ENCODE results near the gene PLBD2. TPM values are rescaled to one million over a fixed set of nuclear protein-coding genes. Genes with fewer than 3 reads are reported as not detected.

PLBD2 gene
- total RNA-seq, 1 donor from 2014 or later, result 54.3 TPM

GRCh38 chr12:113414519-113415038 is 56.2 kb downstream of the PLBD2 start:
- Histone ChIP-seq H3K4me3 (ENCODE audit: low read depth, low read length) (no peak overlapping the region), H3K27me3 (ENCODE audit: control insufficient read depth, insufficient read depth, low read length) (peaks cover 4% of the 10 kb centered on the region), H3K36me3 (ENCODE audit: control insufficient read depth, insufficient read depth, low read length) (no peaks in the 10 kb centered on the region)
- DNase-seq (ENCODE audit: low read depth), result no peak
- no peak for TF ChIP-seq CTCF (IDR thresholded peaks at IDR 0.05; ENCODE audit: insufficient read depth, low read length, poor library complexity, severe bottlenecking)

DNA sequence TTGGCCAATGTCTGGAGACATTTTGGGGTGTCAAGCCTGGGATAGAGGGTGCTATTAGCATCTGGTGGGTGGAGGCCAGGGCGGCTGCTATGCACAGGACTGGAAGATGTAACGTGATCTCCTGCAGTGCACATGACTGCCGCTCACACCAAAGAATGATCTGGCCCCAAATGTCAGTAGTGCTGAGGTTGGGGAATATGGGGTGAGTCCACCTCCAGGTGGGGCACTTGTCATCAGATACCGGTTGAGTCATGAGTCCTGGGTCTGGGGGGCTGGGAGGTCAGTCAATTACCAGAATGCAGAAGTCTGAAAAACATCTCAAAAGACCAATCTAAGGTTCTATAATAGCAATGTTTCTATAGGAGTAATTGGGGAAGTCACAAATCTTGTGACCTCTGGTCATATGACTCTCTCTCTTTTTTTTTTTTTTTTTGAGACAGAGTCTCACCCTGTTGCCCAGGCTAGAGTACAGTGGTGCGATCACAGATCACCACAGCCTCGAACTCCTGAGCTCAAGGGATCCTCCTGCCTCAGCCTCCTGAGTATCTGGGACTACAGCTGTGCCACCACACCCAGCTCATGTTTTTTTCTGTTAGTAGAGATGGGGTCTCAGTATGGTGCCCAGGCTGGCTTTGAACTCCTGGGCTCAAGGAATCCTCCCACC is 57.8 kb downstream of the PLBD2 start:
- DNase-seq (ENCODE audit: low read depth), result no peak
- Histone ChIP-seq H3K27me3 (ENCODE audit: control insufficient read depth, insufficient read depth, low read length) (no peaks in the 10 kb centered on the region), H3K4me3 (ENCODE audit: low read depth, low read length) (no peak overlapping the region), H3K36me3 (ENCODE audit: control insufficient read depth, insufficient read depth, low read length) (no peaks in the 10 kb centered on the region)
- no peak for TF ChIP-seq CTCF (IDR thresholded peaks at IDR 0.05; ENCODE audit: insufficient read depth, low read length, poor library complexity, severe bottlenecking)

- H3K36me3 ChIP-seq (ENCODE audit: control insufficient read depth, insufficient read depth, low read length), result no peaks in the 10 kb centered on the region
- no peak overlapping the region for H3K4me3 ChIP-seq (ENCODE audit: low read depth, low read length)
- no peak for TF ChIP-seq CTCF (IDR thresholded peaks at IDR 0.05; ENCODE audit: insufficient read depth, low read length, poor library complexity, severe bottlenecking)
- no peaks in the 10 kb centered on the region for H3K27me3 ChIP-seq (ENCODE audit: control insufficient read depth, insufficient read depth, low read length)
- DNase-seq (ENCODE audit: low read depth), result no peak
These were observed 60.0 kb downstream of the PLBD2 start for GRCh38 chr12:113418213-113418879.

GRCh38 chr12:113420996-113421595 is 62.7 kb downstream of the PLBD2 start:
- TF ChIP-seq CTCF (IDR thresholded peaks at IDR 0.05; ENCODE audit: insufficient read depth, low read length, poor library complexity, severe bottlenecking), result no peak
- Histone ChIP-seq H3K36me3 (ENCODE audit: control insufficient read depth, insufficient read depth, low read length) (no peaks in the 10 kb centered on the region), H3K4me3 (ENCODE audit: low read depth, low read length) (no peak overlapping the region), H3K27me3 (ENCODE audit: control insufficient read depth, insufficient read depth, low read length) (no peaks in the 10 kb centered on the region)
- no peak for DNase-seq (ENCODE audit: low read depth)

DNA sequence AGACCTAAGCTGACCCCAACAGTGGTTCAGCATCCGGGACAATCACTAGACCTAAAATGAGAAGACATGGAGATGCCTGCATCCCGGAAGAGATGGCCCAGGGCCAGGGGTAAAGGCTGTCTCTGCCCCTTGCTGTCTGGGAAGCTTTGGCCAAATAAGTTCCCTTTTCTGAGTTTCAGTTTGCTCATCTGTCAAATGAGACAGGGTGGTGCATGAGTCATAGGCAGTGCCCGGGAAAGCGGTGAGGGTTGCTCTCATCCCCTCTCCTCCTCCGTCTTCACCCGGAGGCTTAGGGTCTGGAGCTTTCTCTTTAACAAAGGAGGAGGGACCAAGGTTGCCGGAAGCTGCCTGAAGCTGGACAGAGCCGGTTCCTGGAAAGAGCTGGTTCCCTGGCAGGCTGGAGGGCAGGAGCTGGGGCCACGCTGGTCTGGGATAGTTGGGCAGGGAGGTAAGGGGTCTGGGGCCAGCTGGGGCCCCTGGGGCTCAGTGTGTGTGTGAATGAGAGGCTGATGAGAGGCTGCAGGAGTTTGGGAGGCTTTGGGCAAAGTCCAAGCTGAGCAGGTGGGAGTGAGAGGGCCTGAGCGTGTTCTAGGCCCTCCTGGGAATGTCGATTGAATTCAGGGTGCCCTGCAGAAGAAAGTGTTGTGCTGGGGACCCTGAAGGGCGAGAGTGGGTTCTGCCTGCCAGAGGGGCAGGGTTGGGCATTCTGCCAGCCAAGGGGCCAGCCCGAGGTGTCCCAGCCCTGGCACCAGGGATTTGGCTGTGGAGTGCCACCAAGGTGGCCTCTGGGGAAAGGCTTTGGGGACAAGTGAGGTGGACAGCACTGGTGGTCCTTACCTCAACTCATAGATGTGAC is 63.9 kb downstream of the PLBD2 start, which contains the start of gene SDSL:
TSS of gene SDSL (plus strand) at position 351 of the 856 bp plus-strand sequence. CDS start 5,603 bp downstream, outside the sequence.
- Histone ChIP-seq H3K36me3 (ENCODE audit: control insufficient read depth, insufficient read depth, low read length) (no peaks in the 10 kb centered on the region), H3K4me3 (ENCODE audit: low read depth, low read length) (peak within 1 kb of the TSS; percentile 62), H3K27me3 (ENCODE audit: control insufficient read depth, insufficient read depth, low read length) (no peaks in the 10 kb centered on the region)
- DNase-seq (ENCODE audit: low read depth), result peak; percentile 85
- TF ChIP-seq CTCF (IDR thresholded peaks at IDR 0.05; ENCODE audit: insufficient read depth, low read length, poor library complexity, severe bottlenecking), result no peak
